ENCODE results near the gene MRPL23. TPM values are rescaled to one million over a fixed set of nuclear protein-coding genes. Genes with fewer than 3 reads are reported as not detected.

MRPL23 gene
- total RNA-seq, 2 donors from 2014 or later: 35.1 to 40.7 TPM

DNA sequence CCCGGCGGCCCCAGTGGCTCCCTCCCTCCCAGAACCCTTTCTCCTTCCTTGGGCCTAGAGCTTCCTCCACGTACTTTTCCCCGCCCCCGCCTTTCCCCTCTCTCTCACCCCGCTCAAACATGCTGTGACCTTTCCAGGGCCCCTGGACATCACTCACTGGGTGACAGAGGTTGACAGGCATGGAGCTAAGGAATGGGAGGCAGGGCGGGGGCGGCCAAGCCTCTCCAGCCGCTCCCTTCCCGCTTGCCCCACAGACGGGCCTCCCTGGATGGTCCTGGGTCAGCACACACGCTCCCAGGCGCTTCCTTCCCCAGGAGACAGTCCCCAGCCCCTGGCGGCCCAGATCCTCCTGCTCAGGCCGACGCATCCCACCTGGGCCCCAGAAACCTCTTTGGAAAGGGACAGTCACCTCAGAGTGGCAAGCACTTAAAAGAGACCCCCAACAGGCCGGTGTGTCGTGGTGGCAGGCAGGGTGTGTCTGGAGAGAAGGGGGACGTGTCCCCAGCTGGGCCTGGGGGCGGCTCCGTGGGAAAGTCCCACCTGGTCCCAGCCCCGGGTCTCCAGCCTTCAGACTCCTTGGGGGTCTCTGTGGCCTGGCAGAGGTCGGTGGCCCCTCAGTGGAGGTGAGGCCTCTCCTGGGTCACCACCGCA is 41.7 kb downstream of the MRPL23 start:
- DNase-seq (no peak), ATAC-seq (no peak)
- peaks cover 2% of the 10 kb centered on the region for H3K4me1 Mint-ChIP-seq
- H3K9me3 ChIP-seq (ENCODE audit: control insufficient read depth, low read length, poor library complexity, severe bottlenecking): no peaks in the 10 kb centered on the region
- H3K36me3 Mint-ChIP-seq (ENCODE audit: low read depth): no peaks in the 10 kb centered on the region
- no peaks in the 10 kb centered on the region for H3K27me3 Mint-ChIP-seq
- H3K27ac Mint-ChIP-seq: no peak overlapping the region
- no peak overlapping the region for H3K4me3 Mint-ChIP-seq

GRCh38 chr11:1989953-1990352 is 42.8 kb downstream of the MRPL23 start:
- H3K27me3 Mint-ChIP-seq: no peaks in the 10 kb centered on the region
- no peak for ATAC-seq
- DNase-seq: no peak
- no peak overlapping the region for H3K27ac Mint-ChIP-seq
- no peak overlapping the region for H3K4me3 Mint-ChIP-seq
- H3K36me3 Mint-ChIP-seq (ENCODE audit: low read depth): no peaks in the 10 kb centered on the region
- peaks cover 2% of the 10 kb centered on the region for H3K4me1 Mint-ChIP-seq
- H3K9me3 ChIP-seq (ENCODE audit: control insufficient read depth, low read length, poor library complexity, severe bottlenecking): no peaks in the 10 kb centered on the region

DNA sequence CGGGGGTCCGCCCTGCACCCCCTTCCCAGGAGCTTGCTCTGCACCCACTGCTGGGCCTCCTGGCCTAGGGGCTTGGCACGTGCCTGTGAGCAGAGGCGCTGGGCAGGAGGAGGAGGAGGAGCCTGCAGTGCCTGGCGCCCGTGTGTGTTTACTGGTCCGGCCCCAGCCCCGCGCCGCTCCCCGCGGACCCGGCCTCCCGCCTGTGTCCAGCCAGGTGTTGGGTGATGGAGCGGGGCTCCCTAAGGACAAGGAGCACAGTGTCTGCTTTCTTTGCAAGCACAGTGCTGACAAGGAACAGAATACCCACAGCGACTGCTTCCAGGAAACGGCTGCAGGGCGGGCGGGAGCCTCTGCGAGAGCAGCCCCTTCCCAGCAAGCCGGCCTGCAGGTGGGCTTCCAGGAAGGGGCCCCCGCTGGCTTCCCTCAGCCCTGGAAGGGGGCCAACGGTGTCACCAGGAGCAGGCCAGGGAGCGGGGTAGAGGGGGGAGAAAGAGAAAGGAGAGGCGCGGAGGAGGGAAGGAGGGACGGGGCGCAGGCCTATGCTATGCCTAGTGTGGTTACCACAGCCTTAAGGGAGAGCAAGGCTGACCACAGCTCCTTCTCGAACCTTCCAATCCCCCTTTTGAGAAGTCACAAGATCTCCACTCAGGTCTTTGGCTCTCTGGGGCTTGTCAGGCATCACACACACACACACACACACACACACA is 43.9 kb downstream of the MRPL23 start:
- Mint-ChIP-seq H3K4me1 (peaks cover 2% of the 10 kb centered on the region), H3K27me3 (no peaks in the 10 kb centered on the region), H3K4me3 (no peak overlapping the region), H3K36me3 (ENCODE audit: low read depth) (no peaks in the 10 kb centered on the region), H3K27ac (no peak overlapping the region)
- H3K9me3 ChIP-seq (ENCODE audit: control insufficient read depth, low read length, poor library complexity, severe bottlenecking): no peaks in the 10 kb centered on the region
- DNase-seq: no peak
- no peak for ATAC-seq

DNA sequence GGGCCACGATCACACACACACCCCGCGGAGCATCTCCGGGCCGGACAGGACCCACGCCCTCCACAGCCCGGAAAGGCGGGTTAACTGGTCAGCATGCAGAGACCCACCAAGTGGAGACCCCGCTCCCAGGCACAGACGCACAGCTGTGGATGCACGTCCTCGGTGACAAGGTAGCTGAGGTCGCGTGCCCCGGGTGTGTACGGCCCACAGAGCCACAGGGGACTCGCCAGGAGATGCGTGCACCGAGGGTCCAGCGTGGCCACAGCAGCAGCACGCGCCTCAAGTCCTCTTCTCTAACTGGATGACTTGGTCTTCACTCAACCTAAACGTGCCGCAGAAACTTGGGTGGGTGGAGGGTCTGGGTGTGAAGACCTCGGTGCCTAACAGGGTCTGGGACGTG is 45.0 kb downstream of the MRPL23 start:
- peaks cover 2% of the 10 kb centered on the region for H3K4me1 Mint-ChIP-seq
- ATAC-seq (no peak), DNase-seq (no peak)
- no peak overlapping the region for H3K4me3 Mint-ChIP-seq
- no peaks in the 10 kb centered on the region for H3K36me3 Mint-ChIP-seq (ENCODE audit: low read depth)
- H3K9me3 ChIP-seq (ENCODE audit: control insufficient read depth, low read length, poor library complexity, severe bottlenecking): no peaks in the 10 kb centered on the region
- H3K27ac Mint-ChIP-seq: no peak overlapping the region
- no peaks in the 10 kb centered on the region for H3K27me3 Mint-ChIP-seq

GRCh38 chr11:1994121-1994520 is 47.0 kb downstream of the MRPL23 start:
- no peaks in the 10 kb centered on the region for H3K27me3 Mint-ChIP-seq
- ATAC-seq (no peak), DNase-seq (no peak)
- H3K4me1 Mint-ChIP-seq: peaks cover 2% of the 10 kb centered on the region
- no peaks in the 10 kb centered on the region for H3K36me3 Mint-ChIP-seq (ENCODE audit: low read depth)
- no peak overlapping the region for H3K4me3 Mint-ChIP-seq
- H3K27ac Mint-ChIP-seq: no peak overlapping the region
- no peaks in the 10 kb centered on the region for H3K9me3 ChIP-seq (ENCODE audit: control insufficient read depth, low read length, poor library complexity, severe bottlenecking)

DNA sequence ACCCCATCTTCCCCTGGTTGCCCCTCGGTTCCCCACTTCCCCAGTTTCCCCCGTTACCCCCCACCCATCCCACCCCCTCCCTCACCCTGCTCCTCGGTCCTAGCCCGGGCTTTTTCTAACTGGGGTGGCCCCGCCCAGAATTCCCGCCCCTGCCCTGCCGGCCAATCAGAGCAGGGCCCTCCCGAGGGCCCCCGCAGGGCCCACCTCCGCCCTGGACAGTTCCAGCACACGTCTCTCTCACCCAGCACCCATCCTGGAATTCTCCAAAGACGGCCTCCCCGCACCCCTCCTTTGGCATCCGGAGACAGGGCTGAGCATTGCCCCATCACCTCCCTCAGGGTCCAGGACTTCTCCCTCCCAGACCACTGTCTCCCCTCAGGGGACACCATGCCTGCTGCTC is 50.6 kb downstream of the MRPL23 start, which contains the start of gene H19:
Gene H19 (minus strand): TSS at position 88 of the 400 bp plus-strand sequence.
- no peak for ATAC-seq
- Mint-ChIP-seq H3K27me3 (no peaks in the 10 kb centered on the region), H3K27ac (no peak within 1 kb of the TSS), H3K4me3 (no peak within 1 kb of the TSS), H3K36me3 (ENCODE audit: low read depth) (no peaks in the 10 kb centered on the region), H3K4me1 (no peaks in the 10 kb centered on the region)
- H3K9me3 ChIP-seq (ENCODE audit: control insufficient read depth, low read length, poor library complexity, severe bottlenecking): no peaks in the 10 kb centered on the region
- DNase-seq: no peak

GRCh38 chr11:1998290-1998689 is 51.2 kb downstream of the MRPL23 start:
- DNase-seq (no peak), ATAC-seq (peak; percentile 44)
- Mint-ChIP-seq H3K27ac (no peak overlapping the region), H3K4me1 (no peaks in the 10 kb centered on the region), H3K27me3 (no peaks in the 10 kb centered on the region), H3K4me3 (no peak overlapping the region), H3K36me3 (ENCODE audit: low read depth) (no peaks in the 10 kb centered on the region)
- no peaks in the 10 kb centered on the region for H3K9me3 ChIP-seq (ENCODE audit: control insufficient read depth, low read length, poor library complexity, severe bottlenecking)

DNA sequence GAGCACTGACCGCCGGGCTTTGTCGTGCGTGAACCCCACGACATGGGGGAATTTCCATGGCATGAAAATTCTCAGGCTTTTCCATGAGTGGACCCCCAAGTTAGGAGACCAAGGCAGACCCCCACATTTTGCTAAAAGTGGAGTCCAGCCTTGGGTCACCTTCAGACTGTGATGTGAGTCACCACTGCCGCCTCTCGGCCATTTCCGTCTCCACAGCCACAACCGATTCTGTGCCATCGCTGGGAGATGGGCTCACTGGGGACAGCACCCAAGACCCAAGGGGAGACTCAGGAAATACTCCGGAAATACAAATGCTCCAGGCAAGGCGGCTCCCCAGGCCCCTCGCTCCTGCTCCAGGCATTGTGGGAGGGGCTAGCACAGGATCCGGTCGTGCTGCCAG is 51.7 kb downstream of the MRPL23 start:
- Mint-ChIP-seq H3K27me3 (no peaks in the 10 kb centered on the region), H3K36me3 (ENCODE audit: low read depth) (no peaks in the 10 kb centered on the region), H3K4me3 (no peak overlapping the region), H3K27ac (no peak overlapping the region), H3K4me1 (no peaks in the 10 kb centered on the region)
- H3K9me3 ChIP-seq (ENCODE audit: control insufficient read depth, low read length, poor library complexity, severe bottlenecking): no peaks in the 10 kb centered on the region
- ATAC-seq (no peak), DNase-seq (no peak)

DNA sequence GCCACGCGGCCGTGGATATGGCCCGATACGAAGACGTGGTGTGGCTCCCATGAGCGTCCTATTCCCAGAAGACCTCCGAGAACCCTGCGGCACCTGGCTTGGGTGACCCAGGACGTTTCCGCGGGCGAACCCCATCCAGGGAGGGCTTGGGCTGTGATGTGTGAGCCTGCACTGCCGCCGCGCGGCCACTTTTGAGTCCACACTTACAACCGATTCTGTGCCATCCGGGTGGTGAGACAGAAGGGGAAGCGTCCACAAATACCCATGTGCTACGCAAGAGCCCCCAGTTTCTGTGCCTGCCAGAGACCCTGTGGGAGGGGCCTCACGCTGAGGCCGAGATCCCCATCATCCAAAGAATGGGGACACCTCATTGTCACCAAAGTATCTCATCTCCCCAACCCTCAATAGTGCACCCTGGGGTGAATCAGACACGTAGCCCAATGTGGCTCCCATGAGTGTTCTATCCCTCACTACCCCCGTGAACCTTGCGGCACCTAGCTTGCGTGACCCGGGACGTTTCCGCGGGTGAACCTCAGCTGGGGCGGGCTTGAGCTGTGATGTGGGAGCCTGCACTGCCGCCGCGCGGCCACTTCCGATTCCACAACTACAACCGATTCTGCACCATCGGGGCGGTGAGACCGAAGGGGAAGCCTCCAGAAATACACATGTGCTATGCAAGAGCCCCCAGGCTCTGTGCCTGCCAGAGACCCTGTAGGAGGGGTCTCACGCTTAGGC is 55.1 kb downstream of the MRPL23 start:
- no peak for DNase-seq
- Mint-ChIP-seq H3K27ac (no peak overlapping the region), H3K27me3 (no peaks in the 10 kb centered on the region), H3K4me1 (no peaks in the 10 kb centered on the region), H3K36me3 (ENCODE audit: low read depth) (no peaks in the 10 kb centered on the region), H3K4me3 (no peak overlapping the region)
- peak; percentile 68 for ATAC-seq
- no peaks in the 10 kb centered on the region for H3K9me3 ChIP-seq (ENCODE audit: control insufficient read depth, low read length, poor library complexity, severe bottlenecking)

DNA sequence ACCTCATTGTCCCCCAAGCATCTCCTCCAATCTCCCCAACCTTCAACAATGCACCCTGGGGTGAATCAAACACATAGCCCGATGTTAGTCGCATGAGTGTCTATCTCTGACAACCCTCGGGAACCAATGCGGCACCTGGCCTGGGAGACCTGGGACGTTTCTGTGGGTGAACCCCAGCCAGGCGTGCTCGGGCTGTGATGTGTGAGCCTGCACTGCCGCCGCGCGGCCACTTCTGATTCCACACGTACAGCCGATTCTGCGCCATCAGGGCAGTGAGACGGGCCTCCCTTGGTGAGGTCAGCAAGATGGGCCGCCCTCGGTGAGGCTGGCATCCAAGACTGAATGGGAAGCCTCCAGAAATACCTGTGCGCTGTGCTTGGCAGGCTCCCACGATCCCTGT is 55.7 kb downstream of the MRPL23 start:
- no peaks in the 10 kb centered on the region for H3K9me3 ChIP-seq (ENCODE audit: control insufficient read depth, low read length, poor library complexity, severe bottlenecking)
- H3K4me1 Mint-ChIP-seq: no peaks in the 10 kb centered on the region
- no peaks in the 10 kb centered on the region for H3K36me3 Mint-ChIP-seq (ENCODE audit: low read depth)
- DNase-seq: no peak
- ATAC-seq: peak; percentile 61
- H3K27ac Mint-ChIP-seq: no peak overlapping the region
- H3K4me3 Mint-ChIP-seq: no peak overlapping the region
- no peaks in the 10 kb centered on the region for H3K27me3 Mint-ChIP-seq

DNA sequence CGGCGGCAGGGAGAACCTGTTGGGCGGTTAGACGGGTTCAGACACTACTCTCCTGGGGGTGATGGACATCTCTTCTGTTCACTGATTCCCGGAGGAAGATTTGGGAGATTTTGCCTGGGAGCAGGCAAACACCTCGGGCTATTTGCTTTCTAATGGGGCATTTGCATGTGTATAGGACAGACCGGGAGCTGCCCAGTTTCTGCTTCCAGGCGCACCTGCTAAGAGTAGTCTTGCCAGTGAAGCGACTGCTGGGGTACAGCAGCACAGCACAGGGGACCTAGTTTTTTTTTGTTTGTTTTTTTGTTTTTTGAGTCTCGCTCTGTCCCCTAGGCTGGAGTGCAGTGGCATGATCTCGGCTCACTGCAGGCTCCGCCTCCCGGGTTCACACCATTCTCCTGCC is 57.3 kb downstream of the MRPL23 start:
- no peak for DNase-seq
- no peaks in the 10 kb centered on the region for H3K9me3 ChIP-seq (ENCODE audit: control insufficient read depth, low read length, poor library complexity, severe bottlenecking)
- Mint-ChIP-seq H3K4me3 (no peak overlapping the region), H3K27me3 (no peaks in the 10 kb centered on the region), H3K4me1 (no peaks in the 10 kb centered on the region), H3K27ac (no peak overlapping the region), H3K36me3 (ENCODE audit: low read depth) (no peaks in the 10 kb centered on the region)
- ATAC-seq: no peak
